Measurements from ENCODE around the gene RBM14.

RBM14 gene

GRCh38 chr11:66646828-66647227 lies 30.4 kb downstream of the RBM14 start:
- TF ChIP-seq, protein P1, sequence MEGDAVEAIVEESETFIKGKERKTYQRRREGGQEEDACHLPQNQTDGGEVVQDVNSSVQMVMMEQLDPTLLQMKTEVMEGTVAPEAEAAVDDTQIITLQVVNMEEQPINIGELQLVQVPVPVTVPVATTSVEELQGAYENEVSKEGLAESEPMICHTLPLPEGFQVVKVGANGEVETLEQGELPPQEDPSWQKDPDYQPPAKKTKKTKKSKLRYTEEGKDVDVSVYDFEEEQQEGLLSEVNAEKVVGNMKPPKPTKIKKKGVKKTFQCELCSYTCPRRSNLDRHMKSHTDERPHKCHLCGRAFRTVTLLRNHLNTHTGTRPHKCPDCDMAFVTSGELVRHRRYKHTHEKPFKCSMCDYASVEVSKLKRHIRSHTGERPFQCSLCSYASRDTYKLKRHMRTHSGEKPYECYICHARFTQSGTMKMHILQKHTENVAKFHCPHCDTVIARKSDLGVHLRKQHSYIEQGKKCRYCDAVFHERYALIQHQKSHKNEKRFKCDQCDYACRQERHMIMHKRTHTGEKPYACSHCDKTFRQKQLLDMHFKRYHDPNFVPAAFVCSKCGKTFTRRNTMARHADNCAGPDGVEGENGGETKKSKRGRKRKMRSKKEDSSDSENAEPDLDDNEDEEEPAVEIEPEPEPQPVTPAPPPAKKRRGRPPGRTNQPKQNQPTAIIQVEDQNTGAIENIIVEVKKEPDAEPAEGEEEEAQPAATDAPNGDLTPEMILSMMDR (conservative IDR thresholded peaks at IDR 0.05; ENCODE audit: low read depth, low read length) = no peak
- H3K4me3 ChIP-seq (ENCODE audit: low read length) = no peak overlapping the region
- DNase-seq (ENCODE audit: low read depth) = no peak

DNA sequence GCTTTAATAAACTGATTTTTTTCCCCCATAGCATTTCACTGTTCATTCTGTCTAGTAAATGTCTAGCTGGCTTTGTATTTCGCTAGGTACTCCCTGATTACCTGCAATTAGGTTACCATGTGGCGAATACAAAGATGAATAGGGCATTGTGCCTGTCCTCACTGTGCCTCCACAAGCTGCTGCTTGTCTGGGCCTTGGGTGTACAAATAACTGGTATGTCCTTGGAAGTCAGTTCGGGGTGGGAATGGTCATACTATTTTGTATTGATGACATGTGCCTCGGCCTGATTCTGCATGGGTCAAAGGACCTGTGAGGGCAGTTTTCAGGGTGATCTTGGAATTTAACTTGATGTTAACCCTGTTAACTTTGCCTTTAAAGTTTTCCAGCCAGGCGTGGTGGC lies 33.5 kb downstream of the RBM14 start:
- TF ChIP-seq, protein P1 (conservative IDR thresholded peaks at IDR 0.05; ENCODE audit: low read depth, low read length) = no peak
- DNase-seq (ENCODE audit: low read depth) = no peak

DNA sequence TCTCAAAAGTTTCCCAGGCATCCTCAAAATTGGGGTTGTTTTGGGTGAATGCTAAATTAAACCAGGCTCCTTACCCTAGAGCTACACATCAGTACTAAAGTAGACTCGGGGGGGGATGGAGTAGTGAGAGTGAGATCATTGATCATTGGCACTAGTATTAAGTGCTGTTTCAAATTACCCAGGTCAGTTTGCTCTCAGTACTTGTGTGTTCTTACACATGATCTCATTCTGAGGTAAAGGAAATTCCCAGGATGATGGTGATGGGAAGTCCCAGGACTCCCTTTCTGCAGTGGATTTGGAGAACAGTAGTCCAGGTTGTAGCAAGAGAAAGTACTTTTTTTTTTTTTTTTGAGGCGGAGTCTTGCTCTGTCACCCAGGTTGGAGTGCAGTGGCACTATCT lies 34.6 kb downstream of the RBM14 start:
- TF ChIP-seq, protein P1 (conservative IDR thresholded peaks at IDR 0.05; ENCODE audit: low read depth, low read length) = no peak
- no peak for DNase-seq (ENCODE audit: low read depth)
- H3K4me3 ChIP-seq (ENCODE audit: low read length) = no peak overlapping the region

More for the DNA sequence above, 33.5 kb downstream of the RBM14 start:
- H3K4me3 ChIP-seq (ENCODE audit: low read length) = no peak overlapping the region

- H3K4me3 ChIP-seq (ENCODE audit: low read length) = no peak overlapping the region
- TF ChIP-seq, protein P1 (conservative IDR thresholded peaks at IDR 0.05; ENCODE audit: low read depth, low read length) = no peak
- DNase-seq (ENCODE audit: low read depth) = no peak
These were observed 36.2 kb downstream of the RBM14 start for GRCh38 chr11:66652651-66653050.

DNA sequence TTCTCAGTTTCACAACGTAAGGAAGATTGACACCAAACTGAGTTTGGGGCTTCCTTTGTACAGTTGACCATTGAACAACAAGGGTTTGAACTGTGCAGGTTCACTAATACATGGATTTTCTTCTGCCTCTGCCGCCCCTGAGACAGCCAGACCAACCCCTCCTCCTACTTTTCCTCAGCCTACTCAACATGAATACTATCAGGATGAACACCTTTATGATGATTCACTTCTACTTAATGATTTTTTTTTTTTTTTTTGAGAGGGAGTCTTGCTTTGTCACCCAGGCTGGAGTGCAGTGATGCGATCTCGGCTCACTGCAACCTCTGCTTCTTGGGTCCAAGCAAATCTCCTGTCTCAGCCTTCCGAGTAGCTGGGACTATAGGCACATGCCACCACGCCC lies 36.7 kb downstream of the RBM14 start:
- DNase-seq (ENCODE audit: low read depth) = no peak
- TF ChIP-seq, protein P1 (conservative IDR thresholded peaks at IDR 0.05; ENCODE audit: low read depth, low read length) = no peak
- no peak overlapping the region for H3K4me3 ChIP-seq (ENCODE audit: low read length)

- DNase-seq (ENCODE audit: low read depth) = no peak
- TF ChIP-seq, protein P1 (conservative IDR thresholded peaks at IDR 0.05; ENCODE audit: low read depth, low read length) = no peak
- no peak overlapping the region for H3K4me3 ChIP-seq (ENCODE audit: low read length)
These were observed 43.3 kb downstream of the RBM14 start for GRCh38 chr11:66659763-66660162.

DNA sequence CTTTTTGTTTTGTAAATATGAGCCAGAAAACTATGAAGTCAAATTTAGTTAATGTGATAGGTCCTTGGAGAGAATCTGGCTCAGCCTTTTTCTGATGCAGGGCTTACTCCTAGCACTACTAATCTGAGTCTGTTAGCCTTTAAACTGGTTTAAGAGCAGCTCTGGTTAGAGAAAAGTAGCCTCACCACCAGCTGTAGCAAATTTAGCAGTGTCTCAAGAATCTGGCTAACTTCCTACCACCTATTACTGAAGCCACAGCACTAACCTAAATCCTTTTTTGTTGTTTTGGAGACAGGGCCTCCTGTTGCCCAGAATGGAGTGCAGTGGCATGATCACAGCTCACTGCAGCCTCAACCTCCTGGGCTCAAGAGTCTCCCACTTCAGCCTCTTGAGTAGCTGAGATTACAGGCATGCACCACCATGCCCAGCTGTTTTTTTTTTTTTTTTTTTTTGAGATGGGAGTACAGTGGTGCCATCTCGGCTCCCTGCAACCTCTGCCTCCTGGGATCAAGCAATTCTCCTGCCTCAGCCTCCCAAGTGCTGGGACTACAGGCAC lies 47.4 kb downstream of the RBM14 start:
- TF ChIP-seq, protein P1 (conservative IDR thresholded peaks at IDR 0.05; ENCODE audit: low read depth, low read length) = no peak
- H3K4me3 ChIP-seq (ENCODE audit: low read length) = no peak overlapping the region
- DNase-seq (ENCODE audit: low read depth) = no peak

Data from retinal pigment epithelial cell (primary cell).